ENCODE results near the gene PSG1.
"Not testable (repeated sequence)": the region's sequence is repeated elsewhere in the genome, so short reads cannot be mapped to it uniquely, and the experiment has no call there.

Gene PSG1

GRCh38 chr19:42879613-42880012 lies at the start of gene PSG1:
TSS of gene PSG1 (minus strand) at chr19:42879713. CDS start at chr19:42879581, 132 bp downstream.
- DNase-seq (ENCODE audit: low read depth): no peak

GRCh38 chr19:42928896-42929295 lies 49.4 kb upstream of the PSG1 start:
- DNase-seq (ENCODE audit: low read depth): no peak

GRCh38 chr19:42926781-42927180 lies 47.3 kb upstream of the PSG1 start:
- no peak for DNase-seq (ENCODE audit: low read depth)

- not testable (repeated sequence) for DNase-seq (ENCODE audit: low read depth)
Measured at GRCh38 chr19:42923106-42923505, 43.6 kb upstream of the PSG1 start.

GRCh38 chr19:42920971-42921370 lies 41.5 kb upstream of the PSG1 start:
- DNase-seq (ENCODE audit: low read depth): not testable (repeated sequence)

- DNase-seq (ENCODE audit: low read depth): no peak
Measured at GRCh38 chr19:42919757-42920079, 40.2 kb upstream of the PSG1 start.

GRCh38 chr19:42919070-42919756 lies 39.7 kb upstream of the PSG1 start:
- DNase-seq (ENCODE audit: low read depth): not testable (repeated sequence)

- not testable (repeated sequence) for DNase-seq (ENCODE audit: low read depth)
Measured at GRCh38 chr19:42918377-42919069, 39.0 kb upstream of the PSG1 start.

GRCh38 chr19:42917634-42918033 lies 38.1 kb upstream of the PSG1 start, which contains the start of gene PSG6:
TSS of gene PSG6 (minus strand) at chr19:42917894. CDS start at chr19:42917792, 102 bp downstream.
- DNase-seq (ENCODE audit: low read depth): not testable (repeated sequence)

- DNase-seq (ENCODE audit: low read depth): not testable (repeated sequence)
Measured at GRCh38 chr19:42916931-42917330, 37.4 kb upstream of the PSG1 start.

- not testable (repeated sequence) for DNase-seq (ENCODE audit: low read depth)
Measured at GRCh38 chr19:42913516-42913915, 34.0 kb upstream of the PSG1 start.

- DNase-seq (ENCODE audit: low read depth): not testable (repeated sequence)
Measured at GRCh38 chr19:42912941-42913340, 33.4 kb upstream of the PSG1 start.

GRCh38 chr19:42911731-42912130 lies 32.2 kb upstream of the PSG1 start:
- not testable (repeated sequence) for DNase-seq (ENCODE audit: low read depth)

- not testable (repeated sequence) for DNase-seq (ENCODE audit: low read depth)
Measured at GRCh38 chr19:42906162-42906561, 26.6 kb upstream of the PSG1 start.

GRCh38 chr19:42900561-42900960 lies 21.0 kb upstream of the PSG1 start:
- not testable (repeated sequence) for DNase-seq (ENCODE audit: low read depth)

GRCh38 chr19:42899674-42900073 lies 20.2 kb upstream of the PSG1 start:
- DNase-seq (ENCODE audit: low read depth): not testable (repeated sequence)

GRCh38 chr19:42899110-42899509 lies 19.6 kb upstream of the PSG1 start:
- DNase-seq (ENCODE audit: low read depth): not testable (repeated sequence)

- DNase-seq (ENCODE audit: low read depth): not testable (repeated sequence)
Measured at GRCh38 chr19:42898656-42899055, 19.1 kb upstream of the PSG1 start.

- DNase-seq (ENCODE audit: low read depth): not testable (repeated sequence)
Measured at GRCh38 chr19:42897729-42898128, 18.2 kb upstream of the PSG1 start.

GRCh38 chr19:42890446-42890845 lies 10.9 kb upstream of the PSG1 start:
- not testable (repeated sequence) for DNase-seq (ENCODE audit: low read depth)

- DNase-seq (ENCODE audit: low read depth): not testable (repeated sequence)
Measured at GRCh38 chr19:42887876-42888445, 8.4 kb upstream of the PSG1 start.

- DNase-seq (ENCODE audit: low read depth): not testable (repeated sequence)
Measured at GRCh38 chr19:42882730-42883129, 3.2 kb upstream of the PSG1 start.

GRCh38 chr19:42882010-42882409 lies 2.5 kb upstream of the PSG1 start:
- DNase-seq (ENCODE audit: low read depth): not testable (repeated sequence)

All from stimulated activated CD8-positive, alpha-beta memory T cell treated with anti-CD3 and anti-CD28 coated beads, Interleukin-7, amount 100 ng/mL, for 24 hours (primary cell).